Measurements from ENCODE around the gene MRPS7. TPM values are rescaled to one million over a fixed set of nuclear protein-coding genes. Genes with fewer than 3 reads are reported as not detected.

Gene MRPS7
- total and polyA plus RNA-seq, 10 of the 15 experiments (the other 5 are each of a cell fraction or from before 2014, with no cell fraction given): 88.4 to 217 (median 109) TPM

GRCh38 chr17:75265614-75266315 lies 4.1 kb downstream of the MRPS7 start:
- DNase-seq (ENCODE audit: low read depth, low spot score) (no peak), ATAC-seq (no peak), FAIRE-seq (no peak)
- peaks cover 10% of the 10 kb centered on the region for H3K4me1 ChIP-seq (ENCODE audit: control insufficient read depth, insufficient read depth, low read length)
- H3K9me3 ChIP-seq (replicated peaks; ENCODE audit: control insufficient read depth, insufficient read depth, low read length): no peaks in the 10 kb centered on the region
- ChIA-PET POLR2A (no interaction called here), CTCF (no interaction called here), SMC1A (ENCODE audit: uncharacterized antibody, unreplicated experiment) (no interaction called here), RAD21 (ENCODE audit: unreplicated experiment) (no interaction called here)
- no peak overlapping the region for H3K4me3 ChIP-seq
- 93% methylated on average over 17 of the region's 17 CpGs for WGBS (ENCODE audit: insufficient coverage, insufficient replicate concordance, low lambda C conversion rate, missing lambda C conversion rate)
- in situ Hi-C loops (cut with MboI): no loop called here
- TF ChIP-seq, protein P1, sequence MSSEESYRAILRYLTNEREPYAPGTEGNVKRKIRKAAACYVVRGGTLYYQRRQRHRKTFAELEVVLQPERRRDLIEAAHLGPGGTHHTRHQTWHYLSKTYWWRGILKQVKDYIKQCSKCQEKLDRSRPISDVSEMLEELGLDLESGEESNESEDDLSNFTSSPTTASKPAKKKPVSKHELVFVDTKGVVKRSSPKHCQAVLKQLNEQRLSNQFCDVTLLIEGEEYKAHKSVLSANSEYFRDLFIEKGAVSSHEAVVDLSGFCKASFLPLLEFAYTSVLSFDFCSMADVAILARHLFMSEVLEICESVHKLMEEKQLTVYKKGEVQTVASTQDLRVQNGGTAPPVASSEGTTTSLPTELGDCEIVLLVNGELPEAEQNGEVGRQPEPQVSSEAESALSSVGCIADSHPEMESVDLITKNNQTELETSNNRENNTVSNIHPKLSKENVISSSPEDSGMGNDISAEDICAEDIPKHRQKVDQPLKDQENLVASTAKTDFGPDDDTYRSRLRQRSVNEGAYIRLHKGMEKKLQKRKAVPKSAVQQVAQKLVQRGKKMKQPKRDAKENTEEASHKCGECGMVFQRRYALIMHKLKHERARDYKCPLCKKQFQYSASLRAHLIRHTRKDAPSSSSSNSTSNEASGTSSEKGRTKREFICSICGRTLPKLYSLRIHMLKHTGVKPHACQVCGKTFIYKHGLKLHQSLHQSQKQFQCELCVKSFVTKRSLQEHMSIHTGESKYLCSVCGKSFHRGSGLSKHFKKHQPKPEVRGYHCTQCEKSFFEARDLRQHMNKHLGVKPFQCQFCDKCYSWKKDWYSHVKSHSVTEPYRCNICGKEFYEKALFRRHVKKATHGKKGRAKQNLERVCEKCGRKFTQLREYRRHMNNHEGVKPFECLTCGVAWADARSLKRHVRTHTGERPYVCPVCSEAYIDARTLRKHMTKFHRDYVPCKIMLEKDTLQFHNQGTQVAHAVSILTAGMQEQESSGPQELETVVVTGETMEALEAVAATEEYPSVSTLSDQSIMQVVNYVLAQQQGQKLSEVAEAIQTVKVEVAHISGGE (CRISPR knock-in tag; IDR thresholded peaks at IDR 0.05): no peak
- H3K79me2 ChIP-seq (ENCODE audit: control insufficient read depth, insufficient read depth, low read length): peaks cover 41% of the 10 kb centered on the region
- H3K27me3 ChIP-seq (replicated peaks in 1 of 2; ENCODE audit: control insufficient read depth in 2 of 2, insufficient read depth in 2 of 2, low read length in 1 of 2): no peaks in the 10 kb centered on the region
- intact Hi-C loops (cut with micrococcal nuclease; ENCODE audit: unreplicated experiment): loop anchor here (10.0 kb wide), 1 partner anchor 249 kb away; the partner anchor contains the start of genes CASKIN2 and TSEN54
- H4K20me1 ChIP-seq (ENCODE audit: control insufficient read depth, insufficient read depth): no peaks in the 10 kb centered on the region
- no peak overlapping the region for H3K4me2 ChIP-seq (ENCODE audit: control insufficient read depth, insufficient read depth)
- no peak overlapping the region for H2AFZ ChIP-seq (ENCODE audit: control insufficient read depth, low read depth, low read length)
- no peak overlapping the region for H3K27ac ChIP-seq (ENCODE audit: control insufficient read depth, insufficient read depth)
- no TSS peak for BruUV-seq (replicated peaks)
- peaks cover 12 to 14% of the 10 kb centered on the region in 2 experiments for H3K36me3 ChIP-seq (ENCODE audit: control insufficient read depth in 2 of 2, insufficient read depth in 2 of 2, low read length in 1 of 2)
- no peak overlapping the region for H3K9ac ChIP-seq (ENCODE audit: control insufficient read depth, insufficient read depth, low read length)
